Caco-2 (cell line): ENCODE data around the gene HDAC9. TPM values are rescaled to one million over a fixed set of nuclear protein-coding genes. Genes with fewer than 3 reads are reported as not detected.

Source experiments
- BruUV-seq: library from RNA; stranded (reverse); fragments of 400-500 nt; replicated peaks from 2 replicates; lab custom pipeline; 2021; lab: Mats Ljungman, UMichigan
- CTCF ChIA-PET: fragments of 300-600 bp; sonication (Branson Sonifier 250); formaldehyde crosslinking; loops from one replicate; lab custom pipeline; 2022; ENCODE audit warnings: antibody characterized with exemption; lab: Charles Lee
- POLR2A ChIA-PET: fragments of 300-600 bp; sonication (Branson Sonifier 250); formaldehyde crosslinking; loops from one replicate; lab custom pipeline; 2022; ENCODE audit warnings: antibody characterized with exemption; lab: Charles Lee
- DNase-seq, 2 experiments: peaks; one replicate each; pipeline versions ENCODE4 v3.0.0 to v3.0.0-alpha.2; 2020 to 2022
- H3K27me3 ChIP-seq: replicated peaks from 2 replicates; pipeline ENCODE4 v1.6.0; 2011; ENCODE audit warnings: low read length; ENCODE audit not compliant: control insufficient read depth, insufficient read depth
- H3K36me3 ChIP-seq: 2 replicates; pipeline ENCODE4 v1.5.1; 2011; ENCODE audit warnings: low read length; ENCODE audit not compliant: control insufficient read depth, insufficient read depth
- H3K4me1 ChIP-seq: fragments of 250-450 bp; sonication (Bioruptor Pico); 2 replicates; pipeline ENCODE4 v1.5.1; 2020; ENCODE audit warnings: mild to moderate bottlenecking
- H3K4me3 ChIP-seq: 2 replicates; pipeline ENCODE4 v1.5.1; 2011; ENCODE audit warnings: low read depth, mild to moderate bottlenecking, control low read depth, low read length
- H3K9me3 ChIP-seq: fragments of 250-450 bp; sonication (Bioruptor Pico); 2 replicates; pipeline ENCODE4 v1.5.1; 2020; ENCODE audit warnings: mild to moderate bottlenecking, moderate library complexity
- H3K27ac Mint-ChIP-seq: one replicate; pipeline ENCODE4 v1.8.0; 2022; ENCODE audit warnings: mixed read lengths; ENCODE audit not compliant: unreplicated experiment
- H3K27me3 Mint-ChIP-seq: one replicate; pipeline ENCODE4 v1.8.0; 2022; ENCODE audit warnings: mixed read lengths; ENCODE audit not compliant: insufficient read depth, unreplicated experiment
- H3K36me3 Mint-ChIP-seq: one replicate; pipeline ENCODE4 v1.8.0; 2022; ENCODE audit warnings: mild to moderate bottlenecking, mixed read lengths; ENCODE audit not compliant: insufficient read depth, unreplicated experiment
- H3K4me1 Mint-ChIP-seq: one replicate; pipeline ENCODE4 v1.8.0; 2022; ENCODE audit warnings: low read depth, mixed read lengths; ENCODE audit not compliant: unreplicated experiment
- H3K4me3 Mint-ChIP-seq: one replicate; pipeline ENCODE4 v1.8.0; 2022; ENCODE audit warnings: mild to moderate bottlenecking, moderate library complexity, mixed read lengths; ENCODE audit not compliant: unreplicated experiment
- H3K9me3 Mint-ChIP-seq: one replicate; pipeline ENCODE4 v1.8.0; 2022; ENCODE audit warnings: mixed read lengths; ENCODE audit not compliant: unreplicated experiment
- intact Hi-C: fragments of 100-400 bp; cut with micrococcal nuclease; formaldehyde crosslinking; loops from one replicate; pipeline ENCODE4 v1.10.0; 2022; ENCODE audit not compliant: unreplicated experiment
- total RNA-seq: library from RNA; stranded (reverse); gene quantifications from 2 replicates; pipeline ENCODE4 v1.2.3, GENCODE V29; 2022
- TF ChIP-seq, protein P1 (sequence below), 2 experiments: fragments of 200-600 bp in 1 of 2; IDR thresholded peaks; 1 replicate in 1 of 2; 2 replicates in 1 of 2; pipeline versions ENCODE4 v1.5.1 to v1.8.0; 2011 to 2022; ENCODE audit warnings: antibody characterized with exemption in 1 of 2, control low read depth in 1 of 2, inconsistent platforms in 1 of 2, low read depth in 1 of 2, low read length in 1 of 2, mild to moderate bottlenecking in 1 of 2, moderate library complexity in 1 of 2; ENCODE audit not compliant: insufficient read depth in 1 of 2, severe bottlenecking in 1 of 2, unreplicated experiment in 1 of 2

The HDAC9 gene
- total RNA-seq, 1 experiment from 2014 or later, result 0.27 TPM

DNA sequence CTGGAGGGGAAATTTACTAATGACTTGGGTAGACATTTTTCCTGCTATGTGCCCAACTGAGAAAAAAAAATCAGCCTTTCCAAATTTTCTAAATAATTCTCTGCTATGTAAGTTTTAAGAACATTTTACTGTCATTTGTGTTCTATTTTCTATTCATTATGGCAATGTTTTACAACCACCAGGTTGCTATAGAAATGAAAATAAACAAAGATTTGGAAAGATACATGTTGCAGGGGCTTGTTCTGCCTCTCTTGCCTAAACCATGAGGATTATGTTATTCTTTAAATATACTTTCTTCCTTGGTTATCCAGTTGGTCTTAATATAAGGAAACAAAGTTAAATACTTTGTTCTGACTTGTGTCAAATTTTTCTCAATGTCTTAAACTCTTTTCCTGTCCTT is 364.7 kb downstream of the HDAC9 start:
- TF ChIP-seq, protein P1, sequence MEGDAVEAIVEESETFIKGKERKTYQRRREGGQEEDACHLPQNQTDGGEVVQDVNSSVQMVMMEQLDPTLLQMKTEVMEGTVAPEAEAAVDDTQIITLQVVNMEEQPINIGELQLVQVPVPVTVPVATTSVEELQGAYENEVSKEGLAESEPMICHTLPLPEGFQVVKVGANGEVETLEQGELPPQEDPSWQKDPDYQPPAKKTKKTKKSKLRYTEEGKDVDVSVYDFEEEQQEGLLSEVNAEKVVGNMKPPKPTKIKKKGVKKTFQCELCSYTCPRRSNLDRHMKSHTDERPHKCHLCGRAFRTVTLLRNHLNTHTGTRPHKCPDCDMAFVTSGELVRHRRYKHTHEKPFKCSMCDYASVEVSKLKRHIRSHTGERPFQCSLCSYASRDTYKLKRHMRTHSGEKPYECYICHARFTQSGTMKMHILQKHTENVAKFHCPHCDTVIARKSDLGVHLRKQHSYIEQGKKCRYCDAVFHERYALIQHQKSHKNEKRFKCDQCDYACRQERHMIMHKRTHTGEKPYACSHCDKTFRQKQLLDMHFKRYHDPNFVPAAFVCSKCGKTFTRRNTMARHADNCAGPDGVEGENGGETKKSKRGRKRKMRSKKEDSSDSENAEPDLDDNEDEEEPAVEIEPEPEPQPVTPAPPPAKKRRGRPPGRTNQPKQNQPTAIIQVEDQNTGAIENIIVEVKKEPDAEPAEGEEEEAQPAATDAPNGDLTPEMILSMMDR (IDR thresholded peaks at IDR 0.05; ENCODE audit: insufficient read depth in 1 of 2, low read depth in 1 of 2, low read length in 1 of 2, severe bottlenecking in 1 of 2, unreplicated experiment in 1 of 2), result no peak
- no peak for DNase-seq
- Mint-ChIP-seq H3K4me1 (no peaks in the 10 kb centered on the region), H3K36me3 (no peaks in the 10 kb centered on the region), H3K9me3 (no peaks in the 10 kb centered on the region), H3K27ac (no peak overlapping the region), H3K27me3 (peaks cover 4% of the 10 kb centered on the region), H3K4me3 (no peak overlapping the region)
- intact Hi-C loops, result no loop called here
- Histone ChIP-seq H3K4me3 (no peak overlapping the region), H3K27me3 (no peaks in the 10 kb centered on the region), H3K9me3 (no peaks in the 10 kb centered on the region; the same call in 1 of the 2 replicates), H3K4me1 (no peaks in the 10 kb centered on the region), H3K36me3 (no peaks in the 10 kb centered on the region)
- POLR2A ChIA-PET, result no interaction called here
- BruUV-seq, result no TSS peak
- CTCF ChIA-PET, result no interaction called here

DNA sequence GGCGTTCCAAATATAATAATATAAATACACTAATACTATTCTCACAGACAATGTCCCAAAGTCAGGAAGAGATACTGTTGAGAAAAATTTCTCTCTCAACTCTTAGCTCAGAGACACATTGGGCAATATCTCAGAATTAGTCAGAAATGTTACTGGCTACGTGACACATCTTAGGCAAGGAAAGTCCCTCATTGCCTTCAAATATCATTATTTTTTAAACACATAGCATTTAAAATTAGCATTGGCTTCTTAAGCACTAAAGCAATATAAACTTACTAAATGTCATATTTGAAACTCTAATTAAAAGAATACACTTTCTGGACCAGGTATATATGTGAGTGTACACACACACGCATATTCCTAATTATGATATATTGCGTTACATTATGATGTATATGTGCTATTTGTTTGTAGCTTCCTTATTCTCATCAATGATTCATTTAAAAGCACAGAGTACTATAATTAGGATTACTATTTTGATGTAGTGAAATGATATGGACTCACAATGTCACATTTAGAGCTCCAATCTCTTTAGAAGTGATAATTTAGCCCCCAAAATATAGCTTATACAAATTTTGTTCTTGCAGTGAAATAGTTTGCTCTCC is 366.1 kb downstream of the HDAC9 start:
- Histone ChIP-seq H3K27me3 (no peaks in the 10 kb centered on the region; the same call in 1 of the 2 replicates), H3K4me1 (no peaks in the 10 kb centered on the region), H3K36me3 (no peaks in the 10 kb centered on the region), H3K9me3 (no peaks in the 10 kb centered on the region; the same call in 1 of the 2 replicates), H3K4me3 (no peak overlapping the region)
- POLR2A ChIA-PET, result no interaction called here
- CTCF ChIA-PET, result no interaction called here
- Mint-ChIP-seq H3K4me1 (no peaks in the 10 kb centered on the region), H3K36me3 (no peaks in the 10 kb centered on the region), H3K9me3 (no peaks in the 10 kb centered on the region), H3K27me3 (peaks cover 4% of the 10 kb centered on the region), H3K4me3 (no peak overlapping the region), H3K27ac (no peak overlapping the region)
- no TSS peak for BruUV-seq
- intact Hi-C loops, result no loop called here
- DNase-seq, result no peak
- TF ChIP-seq, protein P1 (IDR thresholded peaks at IDR 0.05; ENCODE audit: insufficient read depth in 1 of 2, low read depth in 1 of 2, low read length in 1 of 2, severe bottlenecking in 1 of 2, unreplicated experiment in 1 of 2), result no peak

DNA sequence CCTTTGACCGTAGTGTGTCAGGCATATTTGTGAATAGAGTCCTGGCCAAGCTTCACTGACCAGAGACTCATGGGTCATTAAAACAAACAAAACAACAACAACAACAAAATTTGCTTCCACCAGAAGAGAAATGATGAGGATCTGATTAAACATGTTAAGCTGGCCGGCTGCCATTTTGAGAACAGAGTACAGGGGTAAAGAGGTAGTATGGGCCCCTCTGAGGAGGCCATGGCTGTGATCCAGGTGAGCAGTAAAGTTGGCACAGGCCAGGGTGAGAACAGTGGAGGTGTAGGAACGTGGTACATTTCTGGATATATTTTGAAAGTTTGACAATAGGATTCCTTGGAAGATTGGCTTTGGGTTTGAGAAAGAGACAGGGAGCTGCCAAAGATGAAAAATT is 369.4 kb downstream of the HDAC9 start:
- H3K36me3 Mint-ChIP-seq, result no peaks in the 10 kb centered on the region
- no TSS peak for BruUV-seq
- no peaks in the 10 kb centered on the region for H3K9me3 ChIP-seq
- H3K4me1 Mint-ChIP-seq, result no peaks in the 10 kb centered on the region
- ChIA-PET CTCF (no interaction called here), POLR2A (no interaction called here)
- TF ChIP-seq, protein P1 (IDR thresholded peaks at IDR 0.05; ENCODE audit: insufficient read depth in 1 of 2, low read depth in 1 of 2, low read length in 1 of 2, severe bottlenecking in 1 of 2, unreplicated experiment in 1 of 2), result no peak
- H3K4me3 ChIP-seq, result no peak overlapping the region
- intact Hi-C loops, result no loop called here
- no peaks in the 10 kb centered on the region; the same call in 1 of the 2 replicates for H3K27me3 ChIP-seq
- no peaks in the 10 kb centered on the region for H3K4me1 ChIP-seq
- no peaks in the 10 kb centered on the region for H3K9me3 Mint-ChIP-seq
- DNase-seq, result no peak
- no peak overlapping the region for H3K27ac Mint-ChIP-seq
- no peak overlapping the region for H3K4me3 Mint-ChIP-seq
- H3K27me3 Mint-ChIP-seq, result peaks cover 4% of the 10 kb centered on the region
- no peaks in the 10 kb centered on the region for H3K36me3 ChIP-seq
